Measurements from ENCODE around the gene CELA2B.
"Not testable (repeated sequence)": the region's sequence is repeated elsewhere in the genome, so short reads cannot be mapped to it uniquely, and the experiment has no call there.

The CELA2B gene

GRCh38 chr1:15431571-15431948 lies 44.3 kb upstream of the CELA2B start:
- TF ChIP-seq CTCF (IDR thresholded peaks at IDR 0.05) = no peak
- H3K27ac ChIP-seq = no peak overlapping the region
- DNase-seq (ENCODE audit: low spot score) = no peak

GRCh38 chr1:15432324-15432723 lies 43.6 kb upstream of the CELA2B start:
- DNase-seq (ENCODE audit: low spot score) = no peak
- Histone ChIP-seq H3K4me3 (no peak overlapping the region), H3K27ac (no peak overlapping the region)
- TF ChIP-seq CTCF (IDR thresholded peaks at IDR 0.05) = no peak

More at GRCh38 chr1:15431571-15431948, 44.3 kb upstream of the CELA2B start:
- H3K4me3 ChIP-seq = no peak overlapping the region

- DNase-seq (ENCODE audit: low spot score) = no peak
- H3K4me3 ChIP-seq = no peak overlapping the region
- TF ChIP-seq CTCF (IDR thresholded peaks at IDR 0.05) = no peak
- no peak overlapping the region for H3K27ac ChIP-seq
These were observed 42.4 kb upstream of the CELA2B start for GRCh38 chr1:15433471-15433870.

- not testable (repeated sequence) for H3K27ac ChIP-seq; H3K4me3 ChIP-seq; DNase-seq (ENCODE audit: low spot score)
These were observed 41.2 kb upstream of the CELA2B start for GRCh38 chr1:15434739-15435138.

GRCh38 chr1:15435239-15436077 lies 40.4 kb upstream of the CELA2B start:
- Histone ChIP-seq H3K27ac (no peak overlapping the region), H3K4me3 (no peak overlapping the region)
- no peak for TF ChIP-seq CTCF (IDR thresholded peaks at IDR 0.05)
- no peak for DNase-seq (ENCODE audit: low spot score)

- no peak for DNase-seq (ENCODE audit: low spot score)
- TF ChIP-seq CTCF (IDR thresholded peaks at IDR 0.05) = no peak
- H3K4me3 ChIP-seq = no peak overlapping the region
- H3K27ac ChIP-seq = no peak overlapping the region
These were observed 38.9 kb upstream of the CELA2B start for GRCh38 chr1:15436881-15437442.

- H3K27ac ChIP-seq = no peak overlapping the region
- no peak for TF ChIP-seq CTCF (IDR thresholded peaks at IDR 0.05)
- no peak for DNase-seq (ENCODE audit: low spot score)
These were observed 36.6 kb upstream of the CELA2B start for GRCh38 chr1:15439325-15439724.

More at GRCh38 chr1:15439325-15439724, 36.6 kb upstream of the CELA2B start:
- no peak overlapping the region for H3K4me3 ChIP-seq

Data from coronary artery (tissue), 2 donors.